Naive thymus-derived CD8-positive, alpha-beta T cell (primary cell): ENCODE results near the gene PRKACA. TPM values are rescaled to one million over a fixed set of nuclear protein-coding genes. Genes with fewer than 3 reads are reported as not detected.

Experiments used
- ATAC-seq, 2 donors: fragments of 150-1000 bp; cut with Tn5 transposase in 1 of 2; sonication (Bioruptor Pico), chemical (Tn5 transposase) in 1 of 2; 1 replicate in 1 of 2; 2 replicates in 1 of 2; pipeline ENCODE4 v1.10.0; 2021; ENCODE audit warnings: mild to moderate bottlenecking in 2 of 2, moderate library complexity in 2 of 2
- POLR2A ChIA-PET: fragments of 350-600 bp; sonication (Branson Sonifier 250); formaldehyde crosslinking; loops from one replicate; lab custom pipeline; 2021; ENCODE audit warnings: antibody characterized with exemption; lab: Charles Lee
- DNase-seq, 10 donors: peaks; one replicate each; pipeline versions ENCODE4 v3.0.0 to v3.0.0-alpha.2; 2020 to 2022
- H3K27ac Mint-ChIP-seq, 10 donors: one replicate each; pipeline ENCODE4 v1.8.0; 2020 to 2022; ENCODE audit warnings: mild to moderate bottlenecking in 10 of 10, mixed read lengths in 10 of 10, moderate library complexity in 4 of 10, inconsistent platforms in 1 of 10
- H3K27me3 Mint-ChIP-seq, 5 donors: one replicate each; pipeline ENCODE4 v1.8.0; 2021 to 2022; ENCODE audit warnings: mixed read lengths in 5 of 5
- H3K36me3 Mint-ChIP-seq, 3 donors: one replicate each; pipeline ENCODE4 v1.8.0; 2020 to 2022; ENCODE audit warnings: mixed read lengths in 3 of 3, mild to moderate bottlenecking in 2 of 3, inconsistent platforms in 1 of 3
- H3K4me1 Mint-ChIP-seq, 4 donors: one replicate each; pipeline ENCODE4 v1.8.0; 2021 to 2022; ENCODE audit warnings: mixed read lengths in 4 of 4
- H3K4me3 Mint-ChIP-seq, 10 donors: one replicate each; pipeline ENCODE4 v1.8.0; 2020 to 2022; ENCODE audit warnings: mild to moderate bottlenecking in 10 of 10, mixed read lengths in 10 of 10, moderate library complexity in 6 of 10, inconsistent platforms in 1 of 10
- H3K9me3 Mint-ChIP-seq, 9 donors: one replicate each; pipeline ENCODE4 v1.8.0; 2020 to 2022; ENCODE audit warnings: mixed read lengths in 9 of 9, mild to moderate bottlenecking in 3 of 9, inconsistent platforms in 1 of 9, moderate library complexity in 1 of 9
- polyA plus RNA-seq, 3 donors: library from polyadenylated mRNA; unstranded; fragments of 300-500 nt; fragmentation: Illumina TruSeq; gene quantifications; one replicate each; pipeline ENCODE4 v1.2.3, GENCODE V29; 2021
- total RNA-seq, 8 experiments: library from RNA in 2 of 8; stranded (reverse) in 2 of 8; gene quantifications; one replicate each; pipeline ENCODE4 v1.2.3 and lab custom pipeline; 2021 to 2026

The PRKACA gene
- total and polyA plus RNA-seq, 5 experiments from 2014 or later, result 1.1 to 56.8 (median 1.8) TPM

- Mint-ChIP-seq H3K36me3 (peaks cover 0 to 26% (median 4%) of the 10 kb centered on the region in 3 donors), H3K4me3 (no peak overlapping the region), H3K9me3 (no peaks in the 10 kb centered on the region), H3K27me3 (no peaks in the 10 kb centered on the region), H3K4me1 (peaks cover 0 to 3% (median 0%) of the 10 kb centered on the region in 4 donors), H3K27ac (peak overlapping the region in 2 of 10 donors; percentile 60 to 62)
- POLR2A ChIA-PET, result no interaction called here
- ATAC-seq, result no peak
- DNase-seq, result no peak
These were observed 39.6 kb upstream of the PRKACA start for GRCh38 chr19:14156971-14157717.

GRCh38 chr19:14156122-14156521, 38.6 kb upstream of the PRKACA start:
- POLR2A ChIA-PET, result interaction anchor here (0.7 kb wide), 1 partner anchor 31 kb away, joined by 3 read pairs; no protein-coding TSS in a partner anchor
- no peaks in the 10 kb centered on the region for H3K9me3 Mint-ChIP-seq
- H3K4me3 Mint-ChIP-seq, result no peak overlapping the region
- H3K27me3 Mint-ChIP-seq, result no peaks in the 10 kb centered on the region
- H3K36me3 Mint-ChIP-seq, result peaks cover 0 to 28% (median 4%) of the 10 kb centered on the region in 3 donors
- ATAC-seq (no peak), DNase-seq (no peak)
- peaks cover 0 to 3% (median 0%) of the 10 kb centered on the region in 4 donors for H3K4me1 Mint-ChIP-seq
- no peak overlapping the region for H3K27ac Mint-ChIP-seq

GRCh38 chr19:14155371-14155770, 37.8 kb upstream of the PRKACA start:
- peaks cover 0 to 28% (median 4%) of the 10 kb centered on the region in 3 donors for H3K36me3 Mint-ChIP-seq
- H3K9me3 Mint-ChIP-seq, result no peaks in the 10 kb centered on the region
- H3K4me3 Mint-ChIP-seq, result no peak overlapping the region
- H3K27ac Mint-ChIP-seq, result peak overlapping the region in 1 of 10 donors; percentile 25
- peaks cover 0 to 6% (median 0%) of the 10 kb centered on the region in 4 donors for H3K4me1 Mint-ChIP-seq
- POLR2A ChIA-PET, result no interaction called here
- no peaks in the 10 kb centered on the region for H3K27me3 Mint-ChIP-seq
- DNase-seq (no peak), ATAC-seq (no peak)

- Mint-ChIP-seq H3K4me1 (peaks cover 16 to 30% (median 25%) of the 10 kb centered on the region in 4 donors), H3K4me3 (no peak overlapping the region), H3K27me3 (no peaks in the 10 kb centered on the region), H3K9me3 (no peaks in the 10 kb centered on the region), H3K27ac (peak overlapping the region in 8 of 10 donors; percentile 14 to 92 (median 58)), H3K36me3 (peaks cover 0 to 20% (median 4%) of the 10 kb centered on the region in 3 donors)
- no peak for DNase-seq
- no peak for ATAC-seq
- POLR2A ChIA-PET, result interaction anchor here (0.9 to 1.0 kb wide), 2 partner anchors 13 to 17 kb away, joined by 3 to 8 read pairs; no protein-coding TSS in a partner anchor
These were observed 35.2 kb upstream of the PRKACA start for GRCh38 chr19:14152713-14153112.

GRCh38 chr19:14150770-14151661, 33.5 kb upstream of the PRKACA start:
- no peaks in the 10 kb centered on the region for H3K27me3 Mint-ChIP-seq
- ATAC-seq (no peak), DNase-seq (no peak)
- POLR2A ChIA-PET, result interaction anchor here (1.0 to 5.8 kb wide), 5 partner anchors 10 to 119 kb away, joined by 3 to 45 read pairs (median 5); partner anchors contain the start of genes ASF1B and IL27RA
- peaks cover 0 to 14% (median 2%) of the 10 kb centered on the region in 3 donors for H3K36me3 Mint-ChIP-seq
- H3K27ac Mint-ChIP-seq, result peak overlapping the region; percentile 68 to 100 (median 98)
- H3K4me1 Mint-ChIP-seq, result peaks cover 16 to 33% (median 30%) of the 10 kb centered on the region in 4 donors
- H3K4me3 Mint-ChIP-seq, result peak overlapping the region in 1 of 10 donors; percentile 85
- H3K9me3 Mint-ChIP-seq, result no peaks in the 10 kb centered on the region

- Mint-ChIP-seq H3K27me3 (no peaks in the 10 kb centered on the region), H3K4me1 (peaks cover 19 to 38% (median 35%) of the 10 kb centered on the region in 4 donors), H3K9me3 (no peaks in the 10 kb centered on the region), H3K36me3 (peaks cover 0 to 11% (median 2%) of the 10 kb centered on the region in 3 donors), H3K4me3 (peak overlapping the region; percentile 78 to 94 (median 86)), H3K27ac (peak overlapping the region; percentile 95 to 100 (median 98))
- DNase-seq (no peak), ATAC-seq (peak; percentile 20 to 37)
- POLR2A ChIA-PET, result interaction anchor here (0.6 to 5.8 kb wide), 11 partner anchors 10 to 118 kb away, joined by 3 to 45 read pairs (median 5); partner anchors contain the start of genes ADGRL1, ASF1B and IL27RA
These were observed 32.6 kb upstream of the PRKACA start for GRCh38 chr19:14150041-14150769.

- peaks cover 0 to 7% (median 2%) of the 10 kb centered on the region in 3 donors for H3K36me3 Mint-ChIP-seq
- peak overlapping the region; percentile 95 to 100 (median 98) for H3K27ac Mint-ChIP-seq
- DNase-seq (peak; percentile 38 to 79 (median 52)), ATAC-seq (peak; percentile 87 to 90)
- H3K27me3 Mint-ChIP-seq, result no peaks in the 10 kb centered on the region
- H3K9me3 Mint-ChIP-seq, result no peaks in the 10 kb centered on the region
- peak overlapping the region; percentile 78 to 94 (median 86) for H3K4me3 Mint-ChIP-seq
- peaks cover 20 to 40% (median 36%) of the 10 kb centered on the region in 4 donors for H3K4me1 Mint-ChIP-seq
- POLR2A ChIA-PET, result interaction anchor here (0.6 to 5.8 kb wide), 15 partner anchors 8 to 330 kb away, joined by 3 to 45 read pairs (median 4); partner anchors contain the start of genes ADGRL1, ASF1B and IL27RA
These were observed 32.0 kb upstream of the PRKACA start for GRCh38 chr19:14149509-14149994.

- Mint-ChIP-seq H3K4me1 (peaks cover 20 to 40% (median 36%) of the 10 kb centered on the region in 4 donors), H3K9me3 (no peaks in the 10 kb centered on the region), H3K4me3 (peak overlapping the region; percentile 78 to 94 (median 86)), H3K27ac (peak overlapping the region; percentile 95 to 100 (median 98)), H3K27me3 (no peaks in the 10 kb centered on the region), H3K36me3 (peaks cover 0 to 7% (median 2%) of the 10 kb centered on the region in 3 donors)
- ATAC-seq, result no peak
- DNase-seq, result no peak
- POLR2A ChIA-PET, result interaction anchor here (0.6 to 5.8 kb wide), 12 partner anchors 8 to 330 kb away, joined by 3 to 45 read pairs (median 4); partner anchors contain the start of genes ADGRL1 and ASF1B
These were observed 31.3 kb upstream of the PRKACA start for GRCh38 chr19:14148751-14149410.

GRCh38 chr19:14147797-14148605, 30.4 kb upstream of the PRKACA start:
- DNase-seq (peak; percentile 27 to 72 (median 52)), ATAC-seq (peak; percentile 51 to 54)
- Mint-ChIP-seq H3K4me1 (peaks cover 20 to 38% (median 36%) of the 10 kb centered on the region in 4 donors), H3K27me3 (no peaks in the 10 kb centered on the region), H3K36me3 (peaks cover 0 to 4% (median under 1%) of the 10 kb centered on the region in 3 donors), H3K9me3 (no peaks in the 10 kb centered on the region), H3K27ac (peak overlapping the region; percentile 93 to 100 (median 98)), H3K4me3 (peak overlapping the region; percentile 50 to 94 (median 68))
- POLR2A ChIA-PET, result interaction anchor here (0.9 to 5.8 kb wide), 8 partner anchors 8 to 216 kb away, joined by 3 to 45 read pairs (median 6); partner anchors contain the start of gene ASF1B

GRCh38 chr19:14146789-14147216, 29.2 kb upstream of the PRKACA start:
- POLR2A ChIA-PET, result interaction anchor here (0.6 to 5.8 kb wide), 4 partner anchors 10 to 81 kb away, joined by 4 to 45 read pairs (median 22); partner anchors contain the start of gene ASF1B
- ATAC-seq, result no peak
- Mint-ChIP-seq H3K4me1 (peaks cover 29 to 50% (median 46%) of the 10 kb centered on the region in 4 donors), H3K4me3 (peak overlapping the region in 1 of 10 donors; percentile 14), H3K9me3 (no peaks in the 10 kb centered on the region), H3K36me3 (no peaks in the 10 kb centered on the region), H3K27me3 (no peaks in the 10 kb centered on the region), H3K27ac (peak overlapping the region in 8 of 10 donors; percentile 25 to 99 (median 74))
- DNase-seq, result no peak
